ENCODE results near the gene PCNP.
"Not testable (repeated sequence)": the region's sequence is repeated elsewhere in the genome, so short reads cannot be mapped to it uniquely, and the experiment has no call there.

The PCNP gene, protein sequence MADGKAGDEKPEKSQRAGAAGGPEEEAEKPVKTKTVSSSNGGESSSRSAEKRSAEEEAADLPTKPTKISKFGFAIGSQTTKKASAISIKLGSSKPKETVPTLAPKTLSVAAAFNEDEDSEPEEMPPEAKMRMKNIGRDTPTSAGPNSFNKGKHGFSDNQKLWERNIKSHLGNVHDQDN

DNA sequence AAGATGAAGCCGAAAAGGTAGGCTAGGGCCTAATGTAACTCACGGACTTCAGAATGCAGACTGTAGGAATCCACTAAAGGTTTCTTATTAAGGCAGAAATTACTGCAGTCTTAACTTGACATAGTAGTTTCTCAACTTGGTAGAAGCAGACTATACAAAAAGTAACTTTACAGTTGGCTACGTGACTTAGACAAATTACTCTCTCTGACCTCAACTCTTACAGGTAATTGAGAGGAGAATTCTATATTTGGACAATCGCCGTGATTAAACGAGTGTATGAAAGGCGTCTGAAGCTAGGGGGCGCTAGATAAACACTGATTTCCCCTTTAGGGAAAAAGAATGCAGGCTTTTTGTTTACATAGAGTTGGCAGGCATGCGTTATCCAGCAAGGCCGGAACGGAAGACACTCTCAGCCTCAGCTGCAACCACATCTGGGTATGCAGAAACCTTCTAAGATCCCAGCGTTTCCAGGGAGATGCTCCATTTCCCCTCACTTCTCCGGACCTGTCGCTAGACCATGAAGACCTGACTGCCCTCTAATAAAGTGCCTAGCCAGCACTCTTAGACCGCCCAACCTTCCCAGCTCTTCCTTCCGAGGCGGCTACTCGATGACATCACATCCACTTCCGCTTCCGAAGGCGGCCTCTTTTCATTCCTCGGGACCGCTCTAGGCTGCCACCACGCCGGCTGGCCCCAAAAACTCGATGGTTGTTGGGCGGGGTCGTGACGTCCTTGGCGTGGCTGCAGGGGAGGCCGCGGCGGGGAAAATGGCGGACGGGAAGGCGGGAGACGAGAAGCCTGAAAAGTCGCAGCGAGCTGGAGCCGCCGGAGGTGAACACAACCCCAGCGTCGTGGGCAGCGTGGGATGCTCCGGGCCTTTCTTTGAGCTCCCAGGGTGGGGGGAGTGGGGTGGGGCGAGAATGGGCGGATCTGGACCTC lies at the start of gene PCNP:
PCNP (plus strand) TSS at position 732 of the 939 bp plus-strand sequence; CDS start at position 768, 36 bp downstream.
- peak; percentile 98 for DNase-seq

DNA sequence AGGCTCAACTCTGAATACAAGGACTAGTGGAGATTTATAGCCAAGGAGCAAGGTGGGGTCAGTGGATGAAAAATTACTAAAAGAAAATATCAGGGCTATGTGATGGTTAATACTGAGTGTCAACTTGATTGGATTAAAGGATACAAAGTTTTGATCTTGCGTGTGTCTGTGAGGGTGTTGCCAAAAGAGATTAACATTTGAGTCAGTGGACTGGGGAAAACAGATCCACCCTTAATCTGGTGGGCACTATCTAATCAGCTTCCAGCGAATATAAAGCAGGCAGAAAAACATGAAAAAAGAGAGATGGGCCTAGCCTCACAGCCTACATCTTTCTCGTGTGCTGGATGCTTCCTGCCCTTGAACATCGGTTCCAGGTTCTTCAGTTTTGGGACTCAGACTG lies 46.5 kb upstream of the PCNP start:
- no peak for DNase-seq

DNA sequence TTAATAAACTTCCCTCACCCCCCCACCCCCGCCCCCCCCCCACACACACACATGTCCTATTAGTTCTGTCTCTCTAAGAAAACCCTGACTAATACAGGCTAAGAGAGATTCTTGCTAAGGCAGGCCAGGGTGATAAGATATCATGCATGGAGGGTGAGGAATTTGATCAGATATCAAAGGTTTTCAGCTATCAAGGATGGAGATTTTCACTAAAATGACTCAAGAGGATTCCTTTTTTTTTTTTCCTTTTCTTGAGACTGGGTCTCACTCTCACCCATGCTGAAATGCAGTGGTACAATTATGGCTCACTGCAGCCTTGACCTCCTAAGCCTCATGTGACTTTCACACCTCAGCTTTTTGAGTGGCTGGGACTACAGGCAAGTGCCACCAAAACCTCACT lies 46.1 kb upstream of the PCNP start:
- DNase-seq: no peak

DNA sequence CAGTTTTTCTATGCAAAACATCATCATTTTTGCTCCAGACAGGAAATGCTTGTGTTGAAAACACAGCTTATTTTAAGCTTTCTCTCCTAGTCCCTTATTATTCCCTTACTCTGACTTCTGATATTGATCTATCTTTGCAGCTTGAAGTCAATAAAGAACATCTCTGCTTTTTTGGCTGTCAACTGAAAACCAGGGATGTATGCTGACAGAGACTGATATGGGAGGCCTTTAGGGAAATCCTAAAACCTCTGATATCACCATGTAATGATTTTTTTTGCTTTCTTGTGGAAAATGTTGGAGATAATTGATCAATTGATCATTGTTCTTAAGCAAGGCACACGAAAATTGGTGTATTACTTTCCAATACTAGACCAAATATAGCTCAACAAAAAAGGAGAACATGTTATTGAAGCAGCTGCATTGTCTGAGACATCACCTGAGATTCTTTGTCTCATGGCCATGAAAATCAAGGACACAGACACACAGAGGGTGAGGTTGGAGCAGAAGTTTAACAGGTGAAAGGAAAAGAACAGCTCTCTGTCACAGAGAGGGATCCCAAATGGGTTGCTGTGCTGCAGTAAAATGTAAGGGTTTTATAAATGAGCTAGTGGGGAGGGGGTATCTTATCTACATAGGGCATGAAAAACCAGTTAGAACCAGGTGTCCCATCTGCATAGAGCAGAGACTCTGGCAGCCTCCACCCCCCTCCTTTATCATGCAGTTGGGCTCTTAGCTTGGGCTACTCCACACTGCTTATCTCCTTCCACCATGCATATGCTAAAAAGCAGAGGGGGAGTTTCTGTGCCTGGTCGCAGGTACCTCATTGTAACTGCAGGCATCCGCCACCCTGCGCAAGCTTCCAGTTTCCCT lies 43.9 kb upstream of the PCNP start:
- no peak for DNase-seq

DNA sequence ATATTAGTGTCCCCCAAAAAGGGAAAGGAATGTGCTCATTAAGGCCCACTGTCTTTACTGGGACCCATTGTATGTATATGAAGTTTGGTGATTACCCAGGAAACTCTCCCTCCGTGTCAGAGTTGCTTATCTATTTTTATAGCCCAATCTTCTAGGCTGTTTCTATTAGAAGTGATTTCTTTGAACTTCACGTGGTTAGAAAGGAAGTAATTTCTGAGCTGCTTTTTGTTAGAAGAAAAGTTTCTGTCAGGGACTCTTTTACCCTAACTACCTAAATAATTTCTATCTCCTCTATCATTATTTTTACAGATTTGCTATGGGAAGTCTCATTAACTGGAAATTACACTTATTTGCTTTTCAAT lies 43.3 kb upstream of the PCNP start:
- no peak for DNase-seq

DNA sequence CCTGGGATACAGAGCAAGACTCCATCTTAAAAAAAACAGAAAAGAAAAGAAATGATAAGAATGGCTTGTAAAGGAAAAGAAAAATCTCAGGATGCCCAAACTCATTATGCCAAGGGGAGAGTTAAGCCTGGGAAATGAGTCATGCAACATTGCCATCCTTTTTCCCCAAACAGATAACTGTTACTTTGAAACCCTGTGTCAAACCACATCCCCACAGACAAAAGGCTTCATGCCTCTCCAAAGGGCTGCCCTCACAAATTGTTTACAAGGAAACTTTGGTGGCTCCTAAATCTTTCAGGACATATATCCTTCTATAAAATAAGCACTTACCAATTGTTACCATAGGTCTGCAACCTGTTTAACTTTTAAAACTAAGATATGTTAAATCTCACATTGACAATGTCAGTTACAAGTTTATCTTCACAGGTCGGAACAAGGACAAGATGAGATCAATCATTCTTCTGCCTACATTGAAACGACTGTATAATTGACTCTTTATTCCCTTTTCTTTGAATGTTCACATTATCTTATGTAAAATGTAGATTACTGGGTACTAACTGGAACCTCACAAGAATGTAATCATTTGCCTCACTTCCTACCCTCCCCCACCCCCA lies 42.4 kb upstream of the PCNP start:
- DNase-seq: no peak

DNA sequence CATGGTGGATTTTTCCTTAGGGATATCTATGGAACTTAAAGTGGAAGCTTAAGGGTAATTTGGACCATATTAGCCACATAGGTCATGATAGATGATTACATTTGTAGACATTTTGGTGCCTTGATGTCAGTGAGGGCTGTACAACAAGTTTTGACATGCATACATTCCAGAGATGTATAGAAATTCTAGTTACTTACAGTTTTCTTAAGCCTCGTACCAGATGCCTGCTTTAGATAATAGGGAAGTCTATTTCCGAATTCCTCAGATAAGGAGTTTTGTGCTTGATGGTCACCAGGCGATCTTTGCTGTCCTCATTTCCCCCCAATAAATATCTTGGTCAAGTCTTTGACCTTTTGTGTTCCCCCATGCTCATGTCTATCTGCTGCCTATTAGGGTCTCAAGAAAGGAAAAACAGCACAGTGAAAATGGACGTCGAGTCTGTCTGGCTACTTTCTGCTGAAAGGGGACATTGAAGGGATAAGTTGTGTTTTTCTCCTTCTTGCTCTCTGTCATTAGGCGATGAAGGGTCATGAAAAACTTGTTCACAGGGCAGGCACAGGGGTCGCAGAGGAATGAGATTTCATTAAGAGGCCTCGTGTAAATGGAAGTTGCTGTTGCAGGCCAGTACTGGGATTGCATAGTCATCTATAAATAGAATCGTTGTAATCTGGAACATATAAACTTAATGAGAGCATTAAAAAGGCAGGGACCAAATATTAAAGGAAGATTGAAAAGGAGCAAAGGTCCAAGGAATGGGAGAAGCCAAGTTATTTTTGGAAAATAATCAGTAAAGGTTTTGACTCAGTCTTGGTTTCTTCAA lies 41.0 kb upstream of the PCNP start:
- no peak for DNase-seq

DNA sequence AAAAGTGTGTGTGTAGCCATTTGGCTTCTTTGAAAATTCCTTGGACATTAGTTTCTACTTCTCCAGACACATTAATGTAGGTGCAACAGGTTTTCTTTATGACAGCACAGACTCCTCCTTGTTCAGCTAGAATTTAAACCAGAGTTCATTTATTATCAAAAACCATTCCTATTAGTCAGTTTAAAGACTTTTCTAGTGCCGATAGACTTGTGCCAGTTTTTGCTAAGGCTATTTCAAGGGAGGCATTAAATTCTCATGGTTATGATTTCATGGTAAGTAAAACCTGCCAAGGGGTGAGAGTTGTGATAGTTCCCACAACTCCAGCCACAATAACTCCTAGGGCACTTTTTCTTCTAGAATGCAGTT lies 40.4 kb upstream of the PCNP start:
- DNase-seq: no peak

DNA sequence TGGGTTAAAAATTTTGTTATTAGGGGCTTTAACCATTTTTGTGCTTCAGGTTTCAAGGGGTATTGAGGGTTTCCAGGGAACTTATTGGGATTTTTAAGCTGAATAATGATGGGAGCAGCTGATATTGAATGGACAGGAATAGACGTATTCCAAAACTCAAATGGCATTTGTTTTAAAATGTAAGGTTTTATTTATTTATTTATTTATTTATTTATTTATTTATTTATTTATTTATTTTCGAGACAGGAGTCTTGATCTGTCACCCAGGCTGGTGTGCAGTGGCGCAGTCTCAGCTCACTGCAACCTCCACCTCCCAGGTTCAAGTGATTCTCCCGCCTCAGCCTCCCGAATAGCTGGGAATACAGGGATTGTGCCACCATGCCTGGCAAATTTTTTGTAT lies 38.8 kb upstream of the PCNP start:
- no peak for DNase-seq

DNA sequence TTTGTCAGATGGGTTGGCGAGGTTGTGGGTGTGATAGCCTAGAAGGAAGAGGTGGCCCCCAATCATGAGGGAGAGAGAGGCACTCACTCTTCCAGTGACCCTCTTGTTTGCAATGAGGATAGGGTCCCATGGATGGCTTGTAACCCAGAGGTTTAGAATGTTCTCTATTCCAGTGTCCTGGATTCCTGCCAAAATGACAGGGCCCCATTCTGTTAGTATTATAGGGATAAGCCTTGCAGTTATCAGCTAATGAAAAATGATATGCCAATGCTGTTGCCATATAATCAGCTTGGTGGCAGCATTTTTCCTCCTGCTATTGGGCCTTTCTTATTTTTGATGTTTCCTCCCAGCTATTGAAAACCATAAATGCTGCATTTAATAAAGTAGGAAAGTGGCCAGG lies 37.7 kb upstream of the PCNP start:
- no peak for DNase-seq

DNA sequence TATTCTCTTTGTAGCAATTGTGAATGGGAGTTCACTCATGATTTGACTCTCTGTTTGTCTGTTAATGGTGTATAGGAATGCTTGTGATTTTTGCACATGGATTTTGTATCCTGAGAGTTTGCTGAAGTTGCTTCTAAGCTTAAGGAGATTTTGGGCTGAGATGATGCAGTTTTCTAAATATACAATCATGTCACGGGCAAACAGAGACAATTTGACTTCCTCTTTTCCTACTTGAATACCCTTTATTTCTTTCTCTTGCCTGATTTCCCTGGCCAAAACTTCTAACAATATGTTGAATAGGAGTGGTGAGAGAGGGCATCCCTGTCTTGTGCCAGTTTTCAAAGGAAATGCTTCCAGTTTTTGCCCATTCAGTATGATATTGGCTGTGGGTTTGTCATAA lies 37.0 kb upstream of the PCNP start:
- not testable (repeated sequence) for DNase-seq

DNA sequence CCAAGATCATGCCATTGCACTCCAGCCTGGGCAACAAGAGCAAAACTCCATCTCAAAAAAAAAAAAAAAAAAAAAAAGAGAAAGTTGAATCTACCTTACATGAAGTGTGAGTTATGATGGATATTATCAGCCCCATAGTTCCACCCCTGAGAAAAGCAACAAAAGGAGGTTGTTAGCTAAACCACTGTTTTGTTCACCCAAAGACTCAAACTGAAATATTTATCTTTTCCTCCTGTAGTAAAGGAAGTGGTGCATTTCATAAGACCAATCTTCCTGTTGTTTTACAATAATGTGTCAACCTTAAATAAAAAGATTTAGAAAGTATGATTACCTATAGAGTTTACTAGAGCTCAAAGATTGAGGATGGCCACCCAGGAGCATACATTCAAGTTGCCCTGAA lies 31.0 kb upstream of the PCNP start:
- no peak for DNase-seq

DNA sequence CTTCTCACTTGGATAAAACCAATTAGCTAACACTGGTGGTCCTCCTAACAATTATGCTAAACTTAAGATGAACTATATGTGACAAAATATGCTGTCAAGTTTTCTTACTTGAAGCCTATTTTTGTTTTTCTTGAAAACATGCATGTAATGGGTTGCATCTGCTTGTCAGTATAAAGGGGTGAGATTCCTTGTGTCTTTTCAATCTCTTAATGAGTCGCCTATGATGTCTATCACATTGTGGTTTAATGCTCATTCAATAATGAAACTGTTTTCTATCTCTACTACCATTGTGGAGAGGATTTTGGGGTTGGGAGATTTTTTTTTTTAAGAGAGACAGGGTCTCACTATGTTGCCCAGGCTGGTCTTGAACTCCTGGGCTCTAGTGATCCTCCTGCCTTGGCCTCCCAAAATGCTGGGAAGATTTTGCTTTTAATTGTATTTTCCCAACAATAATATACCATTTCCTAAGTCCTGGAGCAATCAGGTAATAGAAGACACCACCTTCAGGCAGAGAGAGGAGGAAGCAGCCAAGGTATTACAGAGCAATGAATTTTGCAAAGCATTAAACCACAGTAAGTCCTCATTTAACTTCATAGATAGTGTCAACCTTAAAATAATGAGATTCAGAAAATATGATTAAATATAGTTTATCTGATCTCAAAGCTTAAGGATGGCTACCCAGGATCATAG lies 29.7 kb upstream of the PCNP start:
- DNase-seq: no peak

DNA sequence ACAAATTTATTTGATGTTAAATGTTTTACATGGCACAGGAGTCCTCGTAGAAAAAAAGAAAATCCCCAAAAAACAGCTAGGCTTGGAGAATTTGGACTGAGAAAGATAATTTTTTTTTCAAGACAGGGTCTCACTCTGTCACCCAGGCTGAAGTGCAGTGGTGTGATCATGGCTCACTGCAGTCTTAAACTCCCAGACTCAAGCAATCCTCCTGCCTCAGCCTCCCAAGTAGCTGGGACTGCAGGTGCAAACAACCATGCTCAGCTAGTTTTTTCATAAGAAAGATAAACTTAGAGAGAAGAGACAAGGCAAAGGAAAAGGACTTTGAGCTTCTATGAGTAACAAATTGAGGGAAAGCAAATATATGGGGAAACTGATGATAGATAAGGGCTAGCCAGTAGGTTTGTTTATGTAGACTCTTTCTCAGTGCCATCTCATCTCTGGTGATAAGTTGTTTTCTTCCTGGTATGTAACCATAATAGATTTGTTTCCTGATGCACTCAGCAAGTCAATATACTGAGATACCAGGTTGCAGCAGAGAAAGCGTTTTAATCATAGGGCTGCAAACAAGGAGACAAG lies 25.4 kb upstream of the PCNP start:
- no peak for DNase-seq

DNA sequence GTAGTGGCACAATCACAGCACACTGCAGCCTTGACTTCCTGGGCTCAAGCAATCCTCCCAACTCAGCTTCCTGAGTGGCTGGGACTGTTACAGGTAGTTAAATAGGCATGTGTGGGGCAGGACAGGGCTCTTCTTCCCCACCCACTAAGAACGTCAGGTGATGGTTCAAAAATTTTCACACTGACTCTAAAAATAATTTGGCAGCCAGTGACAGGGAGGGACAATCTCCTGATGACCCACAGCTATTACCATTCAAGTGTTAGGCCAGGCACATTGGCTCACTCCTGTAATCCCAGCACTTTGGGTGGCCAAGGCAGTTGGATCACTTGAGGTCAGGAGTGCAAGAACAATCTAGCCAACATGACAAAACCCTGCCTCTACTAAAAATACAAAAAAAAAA lies 24.5 kb upstream of the PCNP start:
- no peak for DNase-seq

DNA sequence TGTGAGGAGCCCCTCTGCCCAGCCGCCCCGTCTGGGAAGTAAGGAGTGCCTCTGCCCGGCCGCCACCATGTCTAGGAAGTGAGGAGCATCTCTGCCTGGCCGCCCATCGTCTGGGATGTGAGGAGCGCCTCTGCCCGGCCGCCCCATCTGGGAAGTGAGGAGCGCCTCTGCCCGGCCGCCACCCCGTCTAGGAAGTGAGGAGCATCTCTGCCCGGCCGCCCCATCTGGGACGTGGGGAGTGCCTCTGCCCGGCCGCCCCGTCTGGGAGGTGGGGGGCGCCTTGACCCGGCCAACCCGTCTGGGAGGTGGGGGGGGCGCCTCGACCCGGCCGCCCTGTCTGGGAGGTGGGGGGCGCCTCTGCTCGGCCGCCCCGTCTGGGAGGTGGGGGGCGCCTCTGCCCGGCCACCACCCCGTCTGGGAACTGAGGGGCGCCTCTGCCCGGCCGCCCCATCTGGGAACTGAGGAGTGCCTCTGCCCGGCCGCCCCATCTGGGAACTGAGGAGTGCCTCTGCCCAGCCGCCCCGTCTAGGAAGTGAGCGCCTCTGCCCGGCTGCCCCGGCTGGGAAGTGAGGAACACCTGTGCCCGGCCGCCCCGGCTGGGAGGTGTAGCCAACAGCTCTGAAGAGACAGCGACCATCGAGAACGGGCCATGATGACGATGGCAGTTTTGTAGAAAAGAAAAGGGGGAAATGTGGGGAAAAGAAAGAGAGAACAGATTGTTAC lies 22.5 kb upstream of the PCNP start:
- not testable (repeated sequence) for DNase-seq

DNA sequence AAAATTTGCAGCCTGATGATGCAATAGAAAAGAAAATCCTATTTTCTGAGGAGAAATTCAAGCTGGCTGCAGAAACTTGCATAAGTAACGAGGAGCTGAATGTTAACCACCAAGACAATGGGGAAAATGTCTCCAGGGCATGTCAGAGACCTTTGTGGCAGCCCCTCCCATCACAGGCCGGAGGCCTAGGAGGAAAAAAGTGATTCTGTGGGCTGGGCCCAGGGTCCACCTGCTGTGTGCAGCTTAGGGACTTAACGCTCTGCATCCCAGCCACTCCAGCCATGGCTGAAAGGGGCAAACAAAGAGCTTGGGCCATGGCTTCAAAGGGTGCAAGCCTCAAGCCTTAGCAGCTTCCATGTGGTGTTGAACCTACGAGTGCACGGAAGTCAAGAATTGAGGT lies 20.6 kb upstream of the PCNP start:
- DNase-seq: not testable (repeated sequence)

DNA sequence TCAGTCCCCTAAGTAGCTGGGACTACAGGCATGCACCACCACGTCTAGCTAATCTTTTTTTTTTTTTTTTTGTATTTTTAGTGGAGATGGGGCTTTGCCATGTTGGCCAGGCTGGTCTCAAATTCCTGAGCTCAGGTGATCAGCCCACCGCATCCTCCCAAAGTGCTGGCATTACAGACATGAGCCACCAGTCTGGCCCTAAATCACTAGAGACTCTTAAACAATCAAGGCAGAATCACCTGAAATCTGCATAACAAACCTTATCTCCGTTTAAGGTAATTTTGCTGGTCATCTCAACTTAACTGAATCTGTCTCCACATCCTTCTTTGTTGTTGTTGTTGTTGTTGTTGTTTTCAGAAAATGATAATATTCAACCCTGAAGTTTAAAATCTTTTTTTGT lies 17.9 kb upstream of the PCNP start:
- DNase-seq: no peak

DNA sequence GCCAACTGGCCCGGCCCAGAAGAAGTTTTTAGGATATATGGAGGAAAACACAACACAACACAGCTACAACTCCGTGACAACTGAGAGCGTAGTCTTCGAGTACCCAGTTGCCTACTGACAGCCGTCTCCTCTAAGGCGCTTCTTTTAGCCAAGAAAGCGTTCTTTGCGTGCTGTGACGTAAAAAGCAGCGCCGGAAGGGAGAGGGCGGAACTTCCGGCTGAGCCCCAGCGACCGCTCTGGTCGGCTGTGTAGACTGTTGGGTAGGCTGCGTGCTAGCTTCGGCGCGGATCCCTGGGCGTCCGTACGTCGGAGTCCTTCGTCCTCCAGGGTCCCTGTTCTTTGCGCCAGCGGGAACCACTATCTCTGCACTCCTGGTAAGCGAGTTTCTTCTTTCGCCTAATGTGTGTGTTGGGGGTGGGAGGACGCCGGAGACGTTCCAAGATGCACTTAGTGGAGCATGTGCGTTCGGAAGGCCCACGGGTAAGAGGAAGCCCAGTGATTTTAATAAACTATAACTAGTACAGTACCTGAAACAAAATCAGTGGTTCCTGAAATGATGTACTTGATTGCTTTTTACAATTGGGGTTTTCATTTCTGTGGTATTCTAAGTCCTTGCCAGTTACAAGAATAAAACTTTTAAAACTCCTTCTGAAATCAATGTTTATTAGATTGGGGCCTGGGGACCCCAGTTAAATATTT lies 12.2 kb upstream of the PCNP start, which contains the start of gene TRMT10C:
TRMT10C (plus strand) TSS at position 239 of the 699 bp plus-strand sequence. CDS start 2,914 bp downstream, outside the sequence.
- peak; percentile 93 for DNase-seq

All from activated CD8-positive, alpha-beta memory T cell treated with anti-CD3 and anti-CD28 coated beads, Interleukin-2, amount 50 U/mL, for 48 hours (primary cell).